Heart right ventricle (tissue), 16 donors: ENCODE data around the gene UPP2. TPM values are rescaled to one million over a fixed set of nuclear protein-coding genes. Genes with fewer than 3 reads are reported as not detected.

Experiments
- ATAC-seq, 8 donors: fragments of 200-7000 bp; cut with Tn5 transposase; one replicate each; pipeline ENCODE4 v1.9.1; 2020; ENCODE audit warnings: mild to moderate bottlenecking in 8 of 8, moderate library complexity in 8 of 8, moderate number of reproducible peaks in 1 of 8
- DNase-seq, 2 donors: peaks; one replicate each; pipeline ENCODE4 v3.0.0-alpha.2; 2020
- H3K27ac ChIP-seq, 10 donors: fragments of 200-600 bp; sonication (generic) in 2 of 10; one replicate each; pipeline versions ENCODE4 v1.5.0 to v1.8.0; 2020 to 2022; ENCODE audit warnings: mild to moderate bottlenecking in 3 of 10
- H3K27me3 ChIP-seq, 7 donors: fragments of 200-600 bp; one replicate each; pipeline ENCODE4 v1.8.0; 2021 to 2022; ENCODE audit warnings: mild to moderate bottlenecking in 2 of 7
- H3K36me3 ChIP-seq, 9 donors: fragments of 200-600 bp; sonication (generic) in 1 of 9; one replicate each; pipeline versions ENCODE4 v1.5.0 to v1.8.0; 2020 to 2022; ENCODE audit warnings: mild to moderate bottlenecking in 2 of 9
- H3K4me1 ChIP-seq, 9 donors: fragments of 200-600 bp; sonication (generic) in 1 of 9; one replicate each; pipeline versions ENCODE4 v1.5.0 to v1.8.0; 2020 to 2022; ENCODE audit warnings: mild to moderate bottlenecking in 4 of 9
- H3K4me3 ChIP-seq, 10 donors: fragments of 200-600 bp; sonication (generic) in 2 of 10; one replicate each; pipeline versions ENCODE4 v1.5.0 to v1.8.0; 2020 to 2022; ENCODE audit warnings: mild to moderate bottlenecking in 7 of 10, moderate library complexity in 2 of 10
- H3K9me3 ChIP-seq, 11 donors: fragments of 200-600 bp in 10 of 11; sonication (generic) in 2 of 11; one replicate each; pipeline versions ENCODE4 v1.5.0 to v1.8.0; 2013 to 2022; ENCODE audit warnings: mild to moderate bottlenecking in 2 of 11, control low read depth in 1 of 11, moderate library complexity in 1 of 11
- WGBS, 2 donors: extraction: QIAGEN DNeasy Blood & Tissue Kit; methylation state at CpG; one replicate each; pipeline ENCODE4 v1.1.7; 2013; ENCODE audit warnings: inconsistent platforms in 1 of 2; 5-methylcytosine and 5-hydroxymethylcytosine counted together
- intact Hi-C, 10 donors: fragments of 100-400 bp; cut with DNase I; formaldehyde crosslinking; loops; one replicate each; pipeline versions ENCODE4 v1.11.1 to v1.14.2; 2022
- polyA plus RNA-seq, 2 donors: library from polyadenylated mRNA; stranded (reverse); fragments of 200-250 nt; gene quantifications; one replicate each; pipeline ENCODE4 v1.2.3, GENCODE V29; 2013
- total RNA-seq, 10 donors: library from RNA; stranded (reverse); fragmentation: NEBNext Ultra II Directional in 3 of 10; extraction: Animal tissue kit (Norgen Biotek cat#: 25700) in 3 of 10; gene quantifications; one replicate each; pipeline versions ENCODE4 v1.2.1 to v1.2.4, GENCODE V29; 2021 to 2023
- TF ChIP-seq, protein P1 (sequence below), 9 donors: fragments of 200-600 bp; sonication (generic) in 2 of 9; IDR thresholded peaks; one replicate each; pipeline versions ENCODE4 v1.5.0 to v1.8.0; 2021 to 2022; ENCODE audit warnings: antibody characterized with exemption in 9 of 9, mild to moderate bottlenecking in 5 of 9, moderate library complexity in 1 of 9
- donor health status: Arrhythmogenic right ventricular cardiomyopathy.
- donor health status: ischemic (EF 13 %, LVEDD 7.1; RV severe dilation, severe dysfunction).
- donor health status: healthy with polysubstance abuse.
- donor health status: DM: no; HTN: yes; CAD: no.
- donor health status: DM: no; HTN: no; CAD: no.
- donor health status: ischemic (EF 25% LVEDD 6.9; RV normal size, moderate dysfunction).
- donor health status: ischemic (EF 25% LVEDD 5.7; RV mildly dilated, moderate dysfunction).
- donor health status: healthy.
- donor health status: DM: yes; HTN: yes; CAD: no.
- donor health status: Ischemic cardiomyopathy.
- donor health status: ischemic (EF 35%, LVEDD 5.7; RV mildly dilated, moderate dysfunction).
- donor health status: nonischemic (EF 11% LVEDD 7.7; RV severe dilation, severe dysfunction).
- donor health status: DM: yes; HTN: yes; CAD: no.
- donor health status: PGD.
- donor health status: ischemic (EF 29% LVEDD 5.4; RV normal size, mild dysfunction).
- donor health status: nonischemic (EF 23%, LVEDD 6.1; RV moderate dilation, normal function).

The UPP2 gene
- total and polyA plus RNA-seq, 12 donors: not detected

DNA sequence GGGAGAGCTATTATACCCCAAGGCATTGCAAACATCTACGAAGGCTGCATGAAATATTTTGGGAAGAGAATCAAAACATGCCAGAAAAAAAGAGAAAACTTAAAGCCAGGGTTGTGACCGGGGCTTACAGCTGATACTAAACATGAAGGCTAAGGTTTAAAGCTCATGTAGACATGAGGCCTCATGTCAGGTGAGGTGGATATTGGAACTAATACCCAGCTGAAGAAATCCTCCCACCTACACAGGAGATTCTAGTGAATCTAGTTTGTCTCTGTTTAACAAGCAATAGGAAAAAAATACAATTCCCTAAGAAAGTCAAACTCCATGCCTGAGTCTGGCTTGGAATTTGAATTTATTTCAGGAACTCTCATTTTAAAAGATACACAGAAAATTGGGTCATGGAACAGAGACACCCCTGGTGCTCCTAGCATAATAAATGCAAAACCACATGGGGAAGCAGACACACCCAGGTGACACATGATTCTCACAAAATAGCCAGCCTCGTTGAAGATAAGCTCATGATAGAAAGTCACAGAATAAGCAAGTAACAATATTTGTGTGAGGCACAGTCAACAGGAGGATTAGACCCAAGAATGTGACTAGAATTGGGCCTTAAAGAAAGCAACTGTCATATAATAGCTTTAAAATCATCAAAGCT, 42.2 kb downstream of the UPP2 start:
- no peaks in the 10 kb centered on the region for H3K27me3 ChIP-seq
- TF ChIP-seq, protein P1, sequence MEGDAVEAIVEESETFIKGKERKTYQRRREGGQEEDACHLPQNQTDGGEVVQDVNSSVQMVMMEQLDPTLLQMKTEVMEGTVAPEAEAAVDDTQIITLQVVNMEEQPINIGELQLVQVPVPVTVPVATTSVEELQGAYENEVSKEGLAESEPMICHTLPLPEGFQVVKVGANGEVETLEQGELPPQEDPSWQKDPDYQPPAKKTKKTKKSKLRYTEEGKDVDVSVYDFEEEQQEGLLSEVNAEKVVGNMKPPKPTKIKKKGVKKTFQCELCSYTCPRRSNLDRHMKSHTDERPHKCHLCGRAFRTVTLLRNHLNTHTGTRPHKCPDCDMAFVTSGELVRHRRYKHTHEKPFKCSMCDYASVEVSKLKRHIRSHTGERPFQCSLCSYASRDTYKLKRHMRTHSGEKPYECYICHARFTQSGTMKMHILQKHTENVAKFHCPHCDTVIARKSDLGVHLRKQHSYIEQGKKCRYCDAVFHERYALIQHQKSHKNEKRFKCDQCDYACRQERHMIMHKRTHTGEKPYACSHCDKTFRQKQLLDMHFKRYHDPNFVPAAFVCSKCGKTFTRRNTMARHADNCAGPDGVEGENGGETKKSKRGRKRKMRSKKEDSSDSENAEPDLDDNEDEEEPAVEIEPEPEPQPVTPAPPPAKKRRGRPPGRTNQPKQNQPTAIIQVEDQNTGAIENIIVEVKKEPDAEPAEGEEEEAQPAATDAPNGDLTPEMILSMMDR (IDR thresholded peaks at IDR 0.05): no peak
- peaks cover 0 to 14% (median 0%) of the 10 kb centered on the region in 11 donors for H3K9me3 ChIP-seq
- H3K4me1 ChIP-seq: no peaks in the 10 kb centered on the region
- no peak overlapping the region for H3K27ac ChIP-seq
- no peaks in the 10 kb centered on the region for H3K36me3 ChIP-seq
- 63 to 64% methylated on average over 3 of the region's 3 CpGs for WGBS, 2 donors
- intact Hi-C loops: no loop called here
- H3K4me3 ChIP-seq: no peak overlapping the region
- DNase-seq (no peak), ATAC-seq (no peak)

DNA sequence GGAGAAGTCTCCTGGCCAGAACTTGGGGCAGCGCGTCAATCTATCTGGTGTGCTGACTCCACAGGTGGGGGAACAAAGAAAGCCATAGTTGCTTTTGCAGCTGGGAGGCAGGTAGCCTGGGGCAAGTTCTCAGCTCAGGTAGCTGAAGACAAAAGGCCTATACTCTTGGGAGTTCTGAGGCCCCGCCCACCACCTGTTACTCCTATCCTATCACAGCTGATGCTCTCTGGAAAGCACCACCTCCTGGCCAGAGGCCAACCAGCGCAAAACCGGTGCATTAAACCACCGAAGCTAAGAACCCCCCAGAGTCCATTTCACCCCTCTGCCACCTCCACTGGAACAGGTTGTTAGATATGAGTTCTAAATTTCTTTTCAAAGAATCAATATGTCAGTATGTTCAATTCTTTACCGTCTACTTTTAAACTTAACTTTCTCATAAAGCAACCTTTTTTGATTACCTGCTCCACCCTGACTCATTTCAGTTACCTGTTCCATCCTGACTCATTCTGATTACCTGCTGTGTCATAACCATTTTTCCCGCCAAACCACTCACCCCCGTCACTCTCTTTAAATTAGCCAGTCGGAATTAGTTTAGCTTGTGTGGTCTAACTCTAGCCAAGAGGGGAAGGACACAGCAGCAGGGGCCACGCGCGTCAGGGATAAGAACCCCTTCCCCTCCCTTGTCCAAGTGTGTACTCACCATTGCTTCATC, 43.4 kb downstream of the UPP2 start:
- Histone ChIP-seq H3K36me3 (no peaks in the 10 kb centered on the region), H3K27me3 (no peaks in the 10 kb centered on the region), H3K4me1 (no peaks in the 10 kb centered on the region), H3K27ac (no peak overlapping the region), H3K9me3 (peaks cover 0 to 14% (median 0%) of the 10 kb centered on the region in 11 donors), H3K4me3 (no peak overlapping the region)
- no peak for ATAC-seq
- TF ChIP-seq, protein P1 (IDR thresholded peaks at IDR 0.05): no peak
- 93 to 95% methylated on average over 13 of the region's 13 CpGs for WGBS, 2 donors
- intact Hi-C loops: no loop called here
- no peak for DNase-seq

DNA sequence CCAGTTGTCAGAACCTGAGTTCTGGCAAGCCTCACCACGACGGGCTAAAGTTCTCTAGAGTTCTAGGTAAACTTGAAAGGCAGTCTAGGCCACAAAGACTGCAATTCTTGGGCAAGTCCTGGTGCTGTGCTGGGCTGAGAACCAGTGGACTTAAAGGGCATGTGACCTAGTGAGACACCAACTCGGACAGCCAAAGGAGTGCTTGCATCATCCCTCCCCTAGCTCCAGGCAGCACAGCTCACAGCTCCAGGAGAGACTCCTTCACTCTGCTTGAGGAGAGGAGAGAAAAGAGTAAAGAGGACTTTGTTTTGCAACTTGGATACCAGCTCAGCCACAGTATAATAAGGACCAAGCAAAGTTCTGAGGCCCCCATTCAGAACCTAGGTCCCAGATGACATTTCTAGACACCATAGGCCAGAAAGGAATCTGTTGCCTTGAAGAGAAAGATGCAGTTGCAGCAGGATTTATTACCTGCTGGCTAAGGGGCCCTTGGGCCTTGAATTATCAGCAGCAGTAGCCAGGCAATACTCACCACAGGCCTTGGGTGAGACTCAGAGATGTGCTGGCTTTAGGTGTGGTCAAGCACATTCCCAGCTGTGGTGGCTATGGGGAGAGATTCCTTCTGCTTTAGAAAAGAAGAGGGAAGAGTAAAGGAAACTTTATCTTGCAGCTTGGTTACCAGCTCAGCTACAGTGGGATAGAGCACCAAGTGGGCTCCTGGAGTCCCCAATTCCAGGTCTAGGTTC, 51.8 kb downstream of the UPP2 start:
- H3K27me3 ChIP-seq: no peaks in the 10 kb centered on the region
- H3K36me3 ChIP-seq: no peaks in the 10 kb centered on the region
- TF ChIP-seq, protein P1 (IDR thresholded peaks at IDR 0.05): no peak
- H3K27ac ChIP-seq: no peak overlapping the region
- no peak for ATAC-seq
- no peak overlapping the region for H3K4me3 ChIP-seq
- intact Hi-C loops: no loop called here
- DNase-seq: no peak
- peaks cover 0 to 20% (median 0%) of the 10 kb centered on the region in 11 donors for H3K9me3 ChIP-seq
- 68 to 82% methylated on average over 3 of the region's 3 CpGs for WGBS, 2 donors
- no peaks in the 10 kb centered on the region for H3K4me1 ChIP-seq

DNA sequence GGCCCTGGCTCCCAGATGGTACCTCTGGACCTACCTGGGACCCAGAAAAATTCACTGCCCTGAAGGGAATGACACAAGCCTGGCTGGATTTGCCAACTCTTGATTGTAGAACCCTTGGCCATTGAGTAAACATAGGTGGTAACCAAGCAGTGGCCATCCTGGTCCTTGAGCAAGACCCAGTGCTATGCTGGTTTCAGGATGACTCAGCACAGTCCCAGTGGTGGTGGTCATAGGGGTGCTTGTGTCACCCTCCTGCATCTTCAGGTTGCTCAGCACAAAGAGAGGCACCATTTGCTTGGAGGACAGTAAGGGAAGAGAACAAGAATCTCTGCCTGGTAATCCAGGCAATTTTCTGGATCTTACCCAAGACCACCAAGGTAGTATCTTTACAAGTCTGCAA, 52.9 kb downstream of the UPP2 start:
- TF ChIP-seq, protein P1 (IDR thresholded peaks at IDR 0.05): no peak
- Histone ChIP-seq H3K36me3 (no peaks in the 10 kb centered on the region), H3K4me1 (no peaks in the 10 kb centered on the region), H3K27ac (no peak overlapping the region), H3K27me3 (no peaks in the 10 kb centered on the region), H3K9me3 (peaks cover 0 to 20% (median 0%) of the 10 kb centered on the region in 11 donors), H3K4me3 (no peak overlapping the region)
- intact Hi-C loops: no loop called here
- no peak for DNase-seq
- ATAC-seq: no peak
